GM23338 (cell line): ENCODE measurements around the gene SLC9A9. TPM values are rescaled to one million over a fixed set of nuclear protein-coding genes. Genes with fewer than 3 reads are reported as not detected.

ENCODE experiments used
- ATAC-seq: fragments of 200-7000 bp; cut with Tn5 transposase; 3 replicates; pipeline ENCODE4 v1.9.1; 2020
- DNase-seq: peaks from one replicate; pipeline ENCODE4 v3.0.0-alpha.2; 2015; ENCODE audit warnings: low spot score
- H2AFZ ChIP-seq: fragments of 200-600 bp; sonication (generic); 2 replicates; pipeline ENCODE4 v1.8.0; 2016; ENCODE audit warnings: antibody characterized with exemption, mild to moderate bottlenecking, moderate library complexity
- H3F3A ChIP-seq: fragments of 200-600 bp; sonication (generic); replicated peaks from 2 replicates; pipeline ENCODE4 v1.8.0; 2017; ENCODE audit warnings: antibody characterized with exemption, mixed run types, low read depth
- H3K27ac ChIP-seq: fragments of 200-600 bp; sonication (generic); 2 replicates; pipeline ENCODE4 v1.6.1; 2016; ENCODE audit warnings: low read depth
- H3K27me3 ChIP-seq: fragments of 200-600 bp; sonication (generic); 2 replicates; pipeline ENCODE4 v1.8.0; 2016; ENCODE audit warnings: mild to moderate bottlenecking, mixed run types, moderate library complexity; ENCODE audit not compliant: insufficient read depth
- H3K36me3 ChIP-seq: fragments of 200-600 bp; sonication (generic); 2 replicates; pipeline ENCODE4 v1.8.0; 2016; ENCODE audit warnings: mild to moderate bottlenecking; ENCODE audit not compliant: insufficient read depth
- H3K4me1 ChIP-seq: fragments of 200-600 bp; sonication (generic); 2 replicates; pipeline ENCODE4 v1.8.0; 2016; ENCODE audit warnings: mild to moderate bottlenecking, moderate library complexity; ENCODE audit not compliant: insufficient read depth
- H3K4me2 ChIP-seq: fragments of 200-600 bp; sonication (generic); 2 replicates; pipeline ENCODE4 v1.7.1; 2017; ENCODE audit warnings: mixed run types
- H3K4me3 ChIP-seq: fragments of 200-600 bp; sonication (generic); 2 replicates; pipeline ENCODE4 v1.6.1; 2016; ENCODE audit warnings: mixed run types
- H3K79me2 ChIP-seq: fragments of 200-600 bp; sonication (generic); replicated peaks from 2 replicates; pipeline ENCODE4 v1.8.0; 2017; ENCODE audit warnings: mild to moderate bottlenecking; ENCODE audit not compliant: insufficient read depth
- H3K9me2 ChIP-seq: fragments of 200-600 bp; sonication (generic); 2 replicates; pipeline ENCODE4 v1.8.0; 2017; ENCODE audit not compliant: insufficient read depth
- H4K20me1 ChIP-seq: fragments of 200-600 bp; sonication (generic); replicated peaks from 2 replicates; pipeline ENCODE4 v1.8.0; 2017; ENCODE audit warnings: mild to moderate bottlenecking; ENCODE audit not compliant: insufficient read depth
- H3K27ac Mint-ChIP-seq: 2 replicates; pipeline ENCODE4 v1.8.0; 2020; ENCODE audit warnings: inconsistent platforms, mild to moderate bottlenecking, moderate library complexity, mixed read lengths
- H3K27me3 Mint-ChIP-seq: 3 replicates; pipeline ENCODE4 v1.8.0; 2022; ENCODE audit warnings: low read depth, mild to moderate bottlenecking, moderate library complexity, mixed read lengths, inconsistent platforms; ENCODE audit not compliant: insufficient read depth, poor library complexity
- H3K36me3 Mint-ChIP-seq: 3 replicates; pipeline ENCODE4 v1.8.0; 2021; ENCODE audit warnings: low read depth, mild to moderate bottlenecking, inconsistent platforms, moderate library complexity, mixed read lengths
- H3K4me1 Mint-ChIP-seq: 3 replicates; pipeline ENCODE4 v1.8.0; 2020; ENCODE audit warnings: mild to moderate bottlenecking, inconsistent platforms, mixed read lengths
- H3K4me3 Mint-ChIP-seq: 3 replicates; pipeline ENCODE4 v1.8.0; 2021; ENCODE audit warnings: moderate library complexity, mild to moderate bottlenecking, inconsistent platforms, mixed read lengths
- H3K9me3 Mint-ChIP-seq: 3 replicates; pipeline ENCODE4 v1.8.0; 2020; ENCODE audit warnings: moderate library complexity, mild to moderate bottlenecking, inconsistent platforms, mixed read lengths
- CREB1 ChIP-seq: fragments of 250-450 bp; sonication (Bioruptor Pico); IDR thresholded peaks from 2 replicates; pipeline ENCODE4 v1.5.0; 2020; ENCODE audit warnings: low read depth, mild to moderate bottlenecking, moderate library complexity
- ETS1 ChIP-seq: IDR thresholded peaks from 2 replicates; pipeline ENCODE4 v1.6.1; 2016; ENCODE audit warnings: antibody characterized with exemption
- EZH2 ChIP-seq: fragments of 200-600 bp; sonication (generic); IDR thresholded peaks from one replicate; pipeline ENCODE4 v1.8.0; 2017; ENCODE audit warnings: antibody characterized with exemption, mild to moderate bottlenecking, low read depth; ENCODE audit not compliant: unreplicated experiment
- JUNB ChIP-seq: IDR thresholded peaks from one replicate; pipeline ENCODE4 v1.6.1; 2016; ENCODE audit warnings: antibody characterized with exemption; ENCODE audit not compliant: unreplicated experiment
- NANOG ChIP-seq: IDR thresholded peaks from 2 replicates; pipeline ENCODE4 v1.6.1; 2016; ENCODE audit warnings: antibody characterized with exemption, borderline replicate concordance
- POLR2AphosphoS5 ChIP-seq: IDR thresholded peaks from 2 replicates; pipeline ENCODE4 v1.6.1; 2016; ENCODE audit warnings: antibody characterized with exemption, low read depth
- STAT1 ChIP-seq: IDR thresholded peaks from one replicate; pipeline ENCODE4 v1.6.1; 2016; ENCODE audit warnings: antibody characterized with exemption; ENCODE audit not compliant: unreplicated experiment
- ZNF114 ChIP-seq: fragments of 250-450 bp; sonication (Bioruptor Pico); IDR thresholded peaks from 2 replicates; pipeline ENCODE4 v1.5.0; 2020; ENCODE audit warnings: mild to moderate bottlenecking, moderate library complexity
- ZNF331 ChIP-seq: fragments of 250-450 bp; sonication (Bioruptor Pico); IDR thresholded peaks from 2 replicates; pipeline ENCODE4 v1.5.0; 2020; ENCODE audit warnings: low read depth, mild to moderate bottlenecking, moderate library complexity
- ZNF462 ChIP-seq: fragments of 250-450 bp; sonication (Bioruptor Pico); IDR thresholded peaks from 2 replicates; pipeline ENCODE4 v1.5.0; 2020; ENCODE audit warnings: mild to moderate bottlenecking, moderate library complexity
- polyA plus RNA-seq: library from polyadenylated mRNA; unstranded; fragments of >200 nt; fragmentation: Nextera tagmentation; extraction: Ambion mirVana; gene quantifications from 2 replicates; pipeline ENCODE4 v1.2.1, GENCODE V29; 2016
- total RNA-seq: library from RNA; depleted of rRNA; stranded (reverse); fragments of >200 nt; shearing (Covaris generic); gene quantifications from 2 replicates; pipeline ENCODE4 v1.2.3, GENCODE V29; 2014

The SLC9A9 gene
- total and polyA plus RNA-seq, 2 experiments from 2014 or later: 1.3 to 1.6 TPM

GRCh38 chr3:143366672-143367071 lies 481.6 kb downstream of the SLC9A9 start (continued):
- TF ChIP-seq ZNF462 (CRISPR knock-in tag) (no peak), NANOG (no peak)

GRCh38 chr3:143363949-143364348 lies 484.3 kb downstream of the SLC9A9 start:
- H3K27ac Mint-ChIP-seq: no peak overlapping the region
- TF ChIP-seq ZNF114 (CRISPR knock-in tag) (no peak), ZNF462 (CRISPR knock-in tag) (no peak), ETS1 (no peak), POLR2AphosphoS5 (no peak), STAT1 (no peak), JUNB (no peak), NANOG (no peak), CREB1 (no peak), EZH2 (no peak), ZNF331 (no peak)
- ATAC-seq: no peak
- H3K27me3 Mint-ChIP-seq: peaks cover 3% of the 10 kb centered on the region
- Histone ChIP-seq H3K4me1 (0 out of 2 replicates have a peak, but pooled peaks cover 4% of the 10 kb centered on the region), H3K36me3 (no peaks in the 10 kb centered on the region), H3K79me2 (no peaks in the 10 kb centered on the region), H3K4me3 (no peak overlapping the region), H3K27me3 (no peaks in the 10 kb centered on the region), H3K27ac (no peak overlapping the region), H3K9me2 (no peaks in the 10 kb centered on the region), H2AFZ (no peak overlapping the region), H4K20me1 (no peaks in the 10 kb centered on the region), H3F3A (no peaks in the 10 kb centered on the region), H3K4me2 (no peak overlapping the region)
- H3K36me3 Mint-ChIP-seq: no peaks in the 10 kb centered on the region
- DNase-seq: no peak
- H3K4me3 Mint-ChIP-seq: no peak overlapping the region
- H3K4me1 Mint-ChIP-seq: peaks cover 6% of the 10 kb centered on the region; the same call in 1 of the 3 replicates
- no peaks in the 10 kb centered on the region for H3K9me3 Mint-ChIP-seq
